Pancreas (tissue), 10 donors: ENCODE results near the gene MGAT4B. TPM values are rescaled to one million over a fixed set of nuclear protein-coding genes. Genes with fewer than 3 reads are reported as not detected.

Experiments
- ATAC-seq, 4 donors: fragments of 200-7000 bp; cut with Tn5 transposase; one replicate each; pipeline versions ENCODE4 v1.8.0 to v1.9.1; 2020; ENCODE audit warnings: mild to moderate bottlenecking in 4 of 4, moderate library complexity in 4 of 4
- DNase-seq, 6 donors: peaks; one replicate each; pipeline ENCODE4 v3.0.0-alpha.2; 2020
- FAIRE-seq: peaks from 2 replicates; lab custom pipeline; 2012; peaks lifted over from hg19 to GRCh38; lab: Jason Lieb, UNC
- H3K27ac ChIP-seq, 4 donors: fragments of 200-600 bp; sonication (generic); 1 replicate in 3 of 4; 2 replicates in 1 of 4; pipeline versions ENCODE4 v1.5.0 to v1.8.0; 2020
- H3K27me3 ChIP-seq, 4 donors: fragments of 200-600 bp; one replicate each; pipeline ENCODE4 v1.8.0; 2021
- H3K36me3 ChIP-seq, 3 donors: fragments of 200-600 bp; sonication (generic) in 1 of 3; one replicate each; pipeline versions ENCODE4 v1.5.0 to v1.8.0; 2020 to 2021
- H3K4me1 ChIP-seq, 3 donors: fragments of 200-600 bp; one replicate each; pipeline ENCODE4 v1.8.0; 2021
- H3K4me3 ChIP-seq, 4 donors: fragments of 200-600 bp; sonication (generic) in 2 of 4; one replicate each; pipeline versions ENCODE4 v1.5.0 to v1.8.0; 2020 to 2021
- H3K9me3 ChIP-seq, 4 donors: fragments of 200-600 bp; one replicate each; pipeline ENCODE4 v1.8.0; 2021
- WGBS, 2 donors: extraction: QIAGEN DNeasy Blood & Tissue Kit; methylation state at CpG; one replicate each; pipeline ENCODE4 v1.1.7; 2013; 5-methylcytosine and 5-hydroxymethylcytosine counted together
- intact Hi-C, 3 donors: fragments of 100-400 bp; cut with DNase I; formaldehyde crosslinking; loops; one replicate each; pipeline versions ENCODE4 v1.11.1 to v1.14.2; 2022
- polyA plus RNA-seq, 2 donors: library from polyadenylated mRNA; stranded (reverse); fragments of 200-250 nt; gene quantifications; one replicate each; pipeline ENCODE4 v1.2.3, GENCODE V29; 2013
- total RNA-seq, 6 donors: library from RNA; stranded (reverse); fragmentation: NEBNext Ultra II Directional in 4 of 6; extraction: Animal tissue kit (Norgen Biotek cat#: 25700) in 4 of 6; gene quantifications; one replicate each; pipeline versions ENCODE4 v1.2.1 to v1.2.4, GENCODE V29; 2021 to 2023
- TF ChIP-seq, protein P1 (sequence below), 4 donors: fragments of 200-600 bp; sonication (generic) in 3 of 4; IDR thresholded peaks; one replicate each; pipeline versions ENCODE4 v1.5.0 to v1.8.0; 2021; ENCODE audit warnings: antibody characterized with exemption in 4 of 4
- donor health status: healthy with polysubstance abuse.
- donor health status: DM: no; HTN: no; CAD: no; lungs with moderate emphysema.
- donor health status: DM: no; HTN: no; CAD: no.
- donor health status: control.
- donor health status: control.
- donor health status: Bipolar disorder and iron deficiency.
- donor health status: DM: yes; HTN: yes; CAD: no.
- donor health status: DM: no; HTN: no; CAD: no.
- donor health status: DM: no; HTN: no; CAD: no.
- donor health status: DM: yes; HTN: yes; CAD: no.

MGAT4B gene
- total and polyA plus RNA-seq, 8 donors, result 33.7 to 97.5 (median 52.7) TPM

DNA sequence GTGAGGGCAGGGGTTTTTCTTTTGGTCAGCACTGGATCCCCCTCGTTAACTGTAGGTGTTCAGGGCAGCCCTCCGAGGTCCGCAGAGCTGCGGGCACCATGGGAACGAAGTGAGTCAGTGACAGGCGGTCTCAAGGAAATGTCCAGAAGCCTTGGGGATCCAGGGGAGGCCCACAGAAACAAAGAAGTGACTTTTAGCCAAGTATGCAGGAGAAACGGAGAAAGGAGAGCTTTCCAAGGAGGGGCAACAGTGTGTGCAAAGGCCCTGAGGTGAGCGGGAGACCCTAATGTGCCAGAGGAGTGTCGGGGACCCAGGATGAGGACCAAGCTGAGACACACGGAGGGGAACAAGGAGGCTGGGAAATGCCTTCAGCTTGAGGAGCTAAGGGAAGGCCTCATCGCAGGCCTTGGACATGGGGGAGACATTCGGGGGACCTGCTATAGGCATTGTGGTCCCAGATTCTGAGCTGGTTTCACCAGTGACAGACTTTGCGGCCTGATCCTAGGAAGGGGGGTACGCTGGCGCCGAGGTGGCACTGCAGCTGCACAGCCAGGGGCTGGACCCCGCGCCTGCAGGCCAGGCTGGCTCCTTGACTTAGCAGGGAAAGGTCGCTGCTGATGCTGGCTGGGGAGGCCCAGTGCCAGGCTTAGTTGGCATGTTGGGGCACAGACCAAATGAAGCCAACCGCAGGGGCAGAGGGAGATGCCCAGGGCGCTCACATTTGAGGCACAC, 9.6 kb downstream of the MGAT4B start:
- Histone ChIP-seq H3K27me3 (no peaks in the 10 kb centered on the region), H3K36me3 (peaks cover 0 to 30% (median 8%) of the 10 kb centered on the region in 3 donors), H3K27ac (peak overlapping the region; percentile 84 to 91 (median 90)), H3K4me1 (peaks cover 5 to 12% (median 6%) of the 10 kb centered on the region in 3 donors), H3K4me3 (peak overlapping the region in 2 of 4 donors; percentile 80 to 86), H3K9me3 (no peaks in the 10 kb centered on the region)
- FAIRE-seq (no peak), ATAC-seq (no peak), DNase-seq (peak in 4 of 6 donors; percentile 7 to 71 (median 44))
- TF ChIP-seq, protein P1, sequence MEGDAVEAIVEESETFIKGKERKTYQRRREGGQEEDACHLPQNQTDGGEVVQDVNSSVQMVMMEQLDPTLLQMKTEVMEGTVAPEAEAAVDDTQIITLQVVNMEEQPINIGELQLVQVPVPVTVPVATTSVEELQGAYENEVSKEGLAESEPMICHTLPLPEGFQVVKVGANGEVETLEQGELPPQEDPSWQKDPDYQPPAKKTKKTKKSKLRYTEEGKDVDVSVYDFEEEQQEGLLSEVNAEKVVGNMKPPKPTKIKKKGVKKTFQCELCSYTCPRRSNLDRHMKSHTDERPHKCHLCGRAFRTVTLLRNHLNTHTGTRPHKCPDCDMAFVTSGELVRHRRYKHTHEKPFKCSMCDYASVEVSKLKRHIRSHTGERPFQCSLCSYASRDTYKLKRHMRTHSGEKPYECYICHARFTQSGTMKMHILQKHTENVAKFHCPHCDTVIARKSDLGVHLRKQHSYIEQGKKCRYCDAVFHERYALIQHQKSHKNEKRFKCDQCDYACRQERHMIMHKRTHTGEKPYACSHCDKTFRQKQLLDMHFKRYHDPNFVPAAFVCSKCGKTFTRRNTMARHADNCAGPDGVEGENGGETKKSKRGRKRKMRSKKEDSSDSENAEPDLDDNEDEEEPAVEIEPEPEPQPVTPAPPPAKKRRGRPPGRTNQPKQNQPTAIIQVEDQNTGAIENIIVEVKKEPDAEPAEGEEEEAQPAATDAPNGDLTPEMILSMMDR (IDR thresholded peaks at IDR 0.05), result no peak
- 84 to 85% methylated on average over 21 of the region's 21 CpGs for WGBS, 2 donors
- intact Hi-C loops, result loop anchor here in 1 of 3 donors (10.0 kb wide), 1 partner anchor 132 kb away; no protein-coding TSS in a partner anchor

DNA sequence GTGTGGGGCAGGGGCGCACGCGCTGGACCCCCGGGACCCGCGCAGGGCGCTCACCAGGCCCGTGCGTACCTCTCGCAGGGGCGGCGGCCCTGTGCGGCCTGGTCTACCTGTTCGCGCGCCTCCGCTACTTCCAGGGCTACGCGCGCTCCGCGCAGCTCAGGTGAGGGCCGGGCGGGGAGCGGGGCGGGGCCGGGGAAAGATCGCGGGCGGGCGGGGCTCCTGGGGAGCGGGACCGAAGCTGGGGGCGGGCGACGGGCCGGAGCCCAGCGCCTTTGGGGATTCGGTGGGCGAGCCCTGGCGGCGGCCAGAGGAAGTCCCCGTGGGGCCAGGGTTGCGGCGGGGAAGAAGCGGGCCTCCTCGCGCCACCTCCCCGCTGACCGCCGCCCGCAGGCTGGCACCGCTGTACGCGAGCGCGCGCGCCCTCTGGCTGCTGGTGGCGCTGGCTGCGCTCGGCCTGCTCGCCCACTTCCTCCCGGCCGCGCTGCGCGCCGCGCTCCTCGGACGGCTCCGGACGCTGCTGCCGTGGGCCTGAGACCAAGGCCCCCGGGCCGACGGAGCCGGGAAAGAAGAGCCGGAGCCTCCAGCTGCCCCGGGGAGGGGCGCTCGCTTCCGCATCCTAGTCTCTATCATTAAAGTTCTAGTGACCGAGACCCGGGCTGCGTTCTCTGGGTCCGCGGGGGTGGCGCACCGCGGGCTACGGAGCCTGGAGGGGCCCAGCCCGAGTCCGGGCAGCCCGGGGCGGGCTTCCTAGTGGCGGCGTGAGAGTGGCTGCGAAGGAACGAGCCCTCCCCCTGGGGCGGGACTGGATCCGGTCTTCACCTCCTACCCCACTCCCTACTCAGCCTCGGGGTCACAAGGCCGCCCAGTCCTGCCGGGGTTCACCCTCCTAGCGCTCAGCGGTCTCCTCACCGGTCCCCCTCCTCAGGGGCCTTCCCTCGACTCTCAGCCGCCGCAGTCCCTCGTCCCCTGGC, 10.5 kb downstream of the MGAT4B start:
- TF ChIP-seq, protein P1 (IDR thresholded peaks at IDR 0.05), result peak; percentile 63 to 79 (median 74)
- no peak for FAIRE-seq
- H3K36me3 ChIP-seq, result peaks cover 0 to 29% (median 8%) of the 10 kb centered on the region in 3 donors
- no peaks in the 10 kb centered on the region for H3K27me3 ChIP-seq
- peak; percentile 81 to 93 (median 88) for DNase-seq
- H3K9me3 ChIP-seq, result no peaks in the 10 kb centered on the region
- intact Hi-C loops, result loop anchor here in 1 of 3 donors (10.0 kb wide), 1 partner anchor 131 kb away; no protein-coding TSS in a partner anchor
- ATAC-seq, result peak; percentile 83 to 87 (median 86)
- WGBS, 2 donors, result 1 to 2% methylated on average over 64 to 113 of the region's 113 CpGs
- peak overlapping the region; percentile 69 to 86 (median 78) for H3K4me3 ChIP-seq
- peak overlapping the region; percentile 84 to 91 (median 90) for H3K27ac ChIP-seq
- peaks cover 5 to 12% (median 6%) of the 10 kb centered on the region in 3 donors for H3K4me1 ChIP-seq

DNA sequence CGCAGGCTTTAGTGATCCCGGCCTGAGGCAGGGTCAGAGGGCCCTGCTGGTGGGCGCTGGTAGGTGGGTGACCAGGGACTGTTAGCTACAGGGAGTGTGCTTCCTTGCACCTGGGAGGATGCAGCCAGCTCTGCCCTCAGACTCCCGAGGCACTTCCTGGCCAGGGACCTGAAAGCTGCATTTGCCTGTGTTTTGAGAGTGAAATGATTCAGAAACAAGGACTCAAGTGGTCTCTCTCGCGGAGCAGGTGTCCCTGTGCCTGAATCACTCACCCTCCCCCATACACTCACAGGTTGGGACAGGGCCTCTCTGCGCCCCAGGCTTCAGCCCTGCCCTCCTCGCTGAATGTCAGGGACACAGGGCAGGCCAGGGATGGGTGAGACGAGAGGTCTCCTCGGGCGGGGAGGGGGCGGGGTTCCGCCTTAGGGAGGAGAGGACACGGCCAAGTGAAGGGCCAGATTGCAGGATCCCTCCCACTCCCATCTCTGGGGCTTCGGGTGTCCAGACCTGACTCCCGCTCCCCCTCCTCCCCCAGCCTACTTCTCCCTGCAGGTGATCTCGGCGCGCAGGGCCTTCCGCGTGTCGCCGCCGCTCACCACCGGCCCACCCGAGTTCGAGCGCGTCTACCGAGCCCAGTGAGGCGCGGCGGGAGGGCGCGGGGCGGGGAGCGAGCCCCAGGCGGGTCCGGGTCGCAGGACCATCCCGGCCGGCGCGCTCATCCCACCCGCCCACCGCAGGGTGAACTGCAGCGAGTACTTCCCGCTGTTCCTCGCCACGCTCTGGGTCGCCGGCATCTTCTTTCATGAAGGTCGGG, 11.4 kb downstream of the MGAT4B start:
- peaks cover 0 to 26% (median 8%) of the 10 kb centered on the region in 3 donors for H3K36me3 ChIP-seq
- intact Hi-C loops, result loop anchor here in 1 of 3 donors (10.0 kb wide), 1 partner anchor 130 kb away; no protein-coding TSS in a partner anchor
- H3K27ac ChIP-seq, result peak overlapping the region; percentile 84 to 91 (median 90)
- ATAC-seq (peak; percentile 7 to 20 (median 10)), DNase-seq (peak in 5 of 6 donors; percentile 40 to 83 (median 54)), FAIRE-seq (no peak)
- WGBS, 2 donors, result 4 to 7% methylated on average over 30 to 53 of the region's 53 CpGs
- H3K9me3 ChIP-seq, result no peaks in the 10 kb centered on the region
- peak overlapping the region; percentile 69 to 86 (median 78) for H3K4me3 ChIP-seq
- TF ChIP-seq, protein P1 (IDR thresholded peaks at IDR 0.05), result no peak
- H3K4me1 ChIP-seq, result peaks cover 5 to 12% (median 6%) of the 10 kb centered on the region in 3 donors
- no peaks in the 10 kb centered on the region for H3K27me3 ChIP-seq

DNA sequence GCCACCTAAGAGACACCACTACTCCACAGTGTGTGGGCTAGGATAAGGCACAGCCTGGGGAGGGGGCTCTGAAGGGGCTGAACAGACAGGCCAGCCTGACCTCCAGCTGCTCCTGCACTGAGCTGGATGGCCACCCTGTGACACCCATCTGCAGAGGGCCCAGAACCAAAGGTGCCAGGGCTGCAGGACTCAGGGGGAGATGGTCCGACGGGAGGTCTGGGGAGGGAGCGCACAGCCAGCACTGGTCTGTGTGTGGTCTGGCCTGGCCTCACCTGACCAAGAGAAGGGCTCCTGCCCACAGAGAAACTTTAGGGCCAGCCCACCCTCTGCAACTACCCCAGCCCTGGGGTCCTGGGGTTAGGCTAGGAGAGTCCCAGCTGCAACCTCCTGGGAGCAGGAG, 12.1 kb downstream of the MGAT4B start:
- DNase-seq, result peak in 4 of 6 donors; percentile 19 to 74 (median 36)
- Histone ChIP-seq H3K36me3 (peaks cover 0 to 22% (median 8%) of the 10 kb centered on the region in 3 donors), H3K27me3 (no peaks in the 10 kb centered on the region), H3K4me3 (peak overlapping the region in 2 of 4 donors; percentile 80 to 86), H3K9me3 (no peaks in the 10 kb centered on the region), H3K4me1 (peaks cover 5 to 12% (median 6%) of the 10 kb centered on the region in 3 donors), H3K27ac (peak overlapping the region in 3 of 4 donors; percentile 68 to 91 (median 89))
- TF ChIP-seq, protein P1 (IDR thresholded peaks at IDR 0.05), result no peak
- no peak for FAIRE-seq
- 93 to 94% methylated on average over 3 of the region's 3 CpGs for WGBS, 2 donors
- ATAC-seq, result no peak
- intact Hi-C loops, result loop anchor here in 1 of 3 donors (10.0 kb wide), 1 partner anchor 130 kb away; no protein-coding TSS in a partner anchor
